ENCODE results near the gene ADAMTS4. TPM values are rescaled to one million over a fixed set of nuclear protein-coding genes. Genes with fewer than 3 reads are reported as not detected.

Gene ADAMTS4
- total and polyA plus RNA-seq, 7 donors, result 0.23 to 78.2 (median 6.4) TPM

DNA sequence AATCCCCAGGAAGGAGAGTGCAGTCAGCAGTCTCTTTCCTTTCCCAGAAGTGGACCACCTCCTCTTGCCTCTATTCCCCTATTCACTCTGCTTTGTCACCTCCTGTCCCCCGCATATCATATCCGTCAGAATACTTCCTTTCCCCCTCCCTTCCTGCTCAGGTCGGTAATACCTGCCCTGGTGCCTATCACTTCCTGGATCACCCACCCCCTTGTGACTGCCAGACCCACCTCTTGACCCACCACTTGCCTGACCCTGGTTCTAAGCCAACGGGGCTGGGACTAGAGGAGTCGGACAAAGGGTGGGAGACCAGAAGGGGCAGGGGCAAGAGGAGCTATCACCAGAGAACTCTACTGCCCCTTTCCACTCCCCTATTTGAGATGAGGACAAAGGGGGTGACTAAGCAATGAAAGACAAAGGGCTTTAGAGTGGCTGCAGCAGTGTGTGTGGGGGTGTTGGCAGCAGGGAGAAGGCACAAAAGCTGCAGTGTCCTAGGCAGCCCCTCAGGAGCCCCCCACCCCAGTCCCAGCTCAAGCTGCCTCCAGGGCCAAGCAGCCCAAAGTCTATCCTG is 1.7 kb upstream of the ADAMTS4 start:
- no peak for TF ChIP-seq POLR2AphosphoS5 (IDR thresholded peaks at IDR 0.05)
- no peak for TF ChIP-seq POLR2A (IDR thresholded peaks at IDR 0.05)
- TF ChIP-seq EP300 (IDR thresholded peaks at IDR 0.05), result no peak
- no peak for TF ChIP-seq CTCF (IDR thresholded peaks at IDR 0.05)
- intact Hi-C loops (cut with DNase I), result loop anchor here (2.0 kb wide), 1 partner anchor 188 kb away; no protein-coding TSS in a partner anchor
- Histone ChIP-seq H3K4me1 (peaks cover 0 to 88% (median 73%) of the 10 kb centered on the region in 4 donors), H3K4me3 (peak overlapping the region in 1 of 4 donors; percentile 75), H3K9me3 (no peaks in the 10 kb centered on the region), H3K27me3 (no peaks in the 10 kb centered on the region), H3K36me3 (peaks cover 0 to 20% (median 2%) of the 10 kb centered on the region in 4 donors), H3K27ac (peak overlapping the region; percentile 94 to 97 (median 96))
- DNase-seq, result no peak
- 73 to 80% methylated on average over 5 of the region's 5 CpGs for WGBS, 2 donors

DNA sequence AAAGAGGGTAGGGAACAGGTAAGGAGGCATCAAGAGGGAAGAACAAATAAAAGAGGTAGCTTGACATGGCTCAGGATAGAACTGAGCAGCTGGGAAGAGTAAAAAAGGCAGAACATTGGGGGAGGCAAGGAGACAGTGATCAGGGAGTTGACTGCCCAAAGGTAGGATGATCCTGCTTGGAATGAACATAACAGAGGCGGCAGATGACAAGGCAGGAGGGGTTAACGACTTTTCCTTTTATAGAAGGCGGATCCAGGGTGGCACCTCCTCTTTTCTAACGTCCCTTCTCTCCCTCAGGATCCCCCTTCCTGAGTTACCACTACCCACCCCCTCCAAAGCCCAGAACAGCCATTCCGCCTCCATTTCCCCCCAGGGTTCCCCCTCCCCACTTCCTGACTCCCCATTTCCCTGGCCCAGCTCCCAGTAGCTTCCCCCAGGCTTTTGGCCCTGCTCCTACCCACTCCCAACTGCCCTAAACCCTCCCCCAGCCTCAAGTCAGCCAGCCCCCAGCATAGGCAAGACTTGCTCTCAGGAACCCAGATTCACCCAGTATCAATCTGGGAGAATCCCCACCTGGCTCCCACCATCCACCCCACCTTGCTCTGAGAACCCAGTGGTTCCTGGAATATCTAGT is 769 bp upstream of the ADAMTS4 start:
- intact Hi-C loops (cut with DNase I), result loop anchor here (2.0 kb wide), 1 partner anchor 189 kb away; no protein-coding TSS in a partner anchor
- Histone ChIP-seq H3K4me3 (no peak overlapping the region), H3K4me1 (peaks cover 0 to 87% (median 69%) of the 10 kb centered on the region in 4 donors), H3K27me3 (no peaks in the 10 kb centered on the region), H3K9me3 (no peaks in the 10 kb centered on the region), H3K36me3 (peaks cover 0 to 15% (median 2%) of the 10 kb centered on the region in 4 donors), H3K27ac (peak overlapping the region; percentile 94 to 97 (median 96))
- TF ChIP-seq CTCF (IDR thresholded peaks at IDR 0.05), result no peak
- TF ChIP-seq POLR2A (IDR thresholded peaks at IDR 0.05), result no peak
- no peak for TF ChIP-seq POLR2AphosphoS5 (IDR thresholded peaks at IDR 0.05)
- TF ChIP-seq EP300 (IDR thresholded peaks at IDR 0.05), result no peak
- no peak for DNase-seq
- 65 to 69% methylated on average over 5 of the region's 5 CpGs for WGBS, 2 donors

GRCh38 chr1:161198194-161198896 is 509 bp downstream of the ADAMTS4 start:
- peak; percentile 77 for DNase-seq
- H3K4me3 ChIP-seq, result peak overlapping the region; percentile 7 to 44 (median 32)
- H3K36me3 ChIP-seq, result peaks cover 0 to 5% (median under 1%) of the 10 kb centered on the region in 4 donors
- peaks cover 0 to 74% (median 60%) of the 10 kb centered on the region in 4 donors for H3K4me1 ChIP-seq
- no peaks in the 10 kb centered on the region for H3K27me3 ChIP-seq
- no peaks in the 10 kb centered on the region for H3K9me3 ChIP-seq
- WGBS, 2 donors, result 28 to 54% methylated on average over 20 of the region's 20 CpGs
- TF ChIP-seq POLR2AphosphoS5 (IDR thresholded peaks at IDR 0.05) (peak in 1 of 4 donors; percentile 19), EP300 (IDR thresholded peaks at IDR 0.05) (no peak)
- peak overlapping the region; percentile 94 to 97 (median 96) for H3K27ac ChIP-seq
- intact Hi-C loops (cut with DNase I), result no loop called here

DNA sequence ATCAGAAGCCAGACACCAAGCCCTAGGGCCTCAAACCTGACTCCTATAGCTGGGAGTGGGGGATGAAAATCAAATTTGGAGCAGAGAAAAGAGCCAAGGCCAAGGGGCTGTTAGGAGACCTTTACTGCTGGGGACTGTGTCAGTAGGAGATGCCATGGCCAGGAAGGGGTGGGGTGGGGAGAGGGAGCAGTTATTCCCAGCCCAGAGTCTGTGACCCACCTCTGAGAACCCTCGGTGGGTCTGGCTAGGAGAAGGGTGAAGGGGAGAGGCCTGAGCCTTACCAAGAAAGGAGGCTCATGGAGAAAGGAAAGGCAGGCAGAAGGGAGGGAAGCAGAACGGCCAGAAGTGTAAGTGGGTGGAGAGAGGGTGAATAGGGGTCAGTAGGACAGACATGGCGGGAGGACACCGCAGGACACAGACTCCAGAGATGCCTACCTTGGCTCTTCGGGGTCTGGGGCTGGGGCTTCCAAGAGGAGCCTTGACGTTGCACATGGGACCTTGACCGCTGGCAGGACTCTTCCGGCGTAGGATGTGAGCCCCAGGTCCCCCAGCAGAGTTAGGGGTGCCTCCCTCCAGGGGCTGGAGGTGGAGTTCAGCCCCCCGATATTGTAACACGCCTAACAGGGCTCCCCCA is 1.2 kb downstream of the ADAMTS4 start:
- Histone ChIP-seq H3K9me3 (no peaks in the 10 kb centered on the region), H3K27me3 (no peaks in the 10 kb centered on the region), H3K27ac (peak overlapping the region; percentile 94 to 97 (median 96)), H3K4me1 (peaks cover 0 to 73% (median 58%) of the 10 kb centered on the region in 4 donors), H3K4me3 (peak overlapping the region; percentile 7 to 44 (median 32)), H3K36me3 (peaks cover 0 to 6% (median 0%) of the 10 kb centered on the region in 4 donors)
- TF ChIP-seq POLR2AphosphoS5 (IDR thresholded peaks at IDR 0.05), result no peak
- no peak for TF ChIP-seq CTCF (IDR thresholded peaks at IDR 0.05)
- TF ChIP-seq POLR2A (IDR thresholded peaks at IDR 0.05), result no peak
- no peak for TF ChIP-seq EP300 (IDR thresholded peaks at IDR 0.05)
- intact Hi-C loops (cut with DNase I), result no loop called here
- DNase-seq, result no peak
- 74 to 77% methylated on average over 11 of the region's 11 CpGs for WGBS, 2 donors

Measured in sigmoid colon (tissue), 7 donors.